Astrocyte (in vitro differentiated cells and primary cell): ENCODE measurements around the gene PRKCD. TPM values are rescaled to one million over a fixed set of nuclear protein-coding genes. Genes with fewer than 3 reads are reported as not detected.
A peak's percentile ranks its signal among the peaks of the same experiment; 100 is the strongest.

Experiments used
- DNase-seq: peaks from one replicate; pipeline ENCODE4 v3.0.0-alpha.2; 2010; ENCODE audit warnings: low read depth
- FAIRE-seq: peaks from 2 replicates; lab custom pipeline; 2011; peaks lifted over from hg19 to GRCh38; lab: Jason Lieb, UNC
- H2AFZ ChIP-seq: 2 replicates; pipeline ENCODE4 v1.6.0; 2012; ENCODE audit warnings: low read depth, low read length, inconsistent platforms
- H3K27ac ChIP-seq: 2 replicates; pipeline ENCODE4 v1.5.1; 2011; ENCODE audit warnings: low read depth, low read length, inconsistent platforms
- H3K27me3 ChIP-seq: 2 replicates; pipeline ENCODE4 v1.6.0; 2011; ENCODE audit warnings: low read length, inconsistent platforms; ENCODE audit not compliant: insufficient read depth
- H3K36me3 ChIP-seq: 2 replicates; pipeline ENCODE4 v1.5.1; 2011; ENCODE audit warnings: low read length, inconsistent platforms; ENCODE audit not compliant: insufficient read depth
- H3K4me1 ChIP-seq: 2 replicates; pipeline ENCODE4 v1.5.1; 2011; ENCODE audit warnings: low read length, inconsistent platforms; ENCODE audit not compliant: insufficient read depth
- H3K4me2 ChIP-seq: 2 replicates; pipeline ENCODE4 v1.6.0; 2012; ENCODE audit warnings: low read length, inconsistent platforms
- H3K4me3 ChIP-seq: 2 replicates; pipeline ENCODE4 v1.5.1; 2011; ENCODE audit warnings: low read depth, mild to moderate bottlenecking, low read length, inconsistent platforms; ENCODE audit not compliant: insufficient read depth
- H3K79me2 ChIP-seq: 2 replicates; pipeline ENCODE4 v1.6.0; 2012; ENCODE audit warnings: mild to moderate bottlenecking, low read length, inconsistent platforms; ENCODE audit not compliant: insufficient read depth
- H3K9ac ChIP-seq: 2 replicates; pipeline ENCODE4 v1.6.0; 2012; ENCODE audit warnings: mild to moderate bottlenecking, low read length, inconsistent platforms
- H3K9me3 ChIP-seq: 2 replicates; pipeline ENCODE4 v1.5.1; 2012; ENCODE audit warnings: low read depth, mild to moderate bottlenecking, low read length, inconsistent platforms; ENCODE audit not compliant: insufficient read depth
- H4K20me1 ChIP-seq: 2 replicates; pipeline ENCODE4 v1.6.0; 2012; ENCODE audit warnings: low read length, inconsistent platforms; ENCODE audit not compliant: insufficient read depth
- H3K27ac Mint-ChIP-seq: one replicate; pipeline ENCODE4 v1.8.0; 2021; ENCODE audit warnings: mild to moderate bottlenecking, mixed read lengths; ENCODE audit not compliant: unreplicated experiment
- H3K27me3 Mint-ChIP-seq: one replicate; pipeline ENCODE4 v1.8.0; 2021; ENCODE audit warnings: low read depth, mixed read lengths; ENCODE audit not compliant: unreplicated experiment
- H3K36me3 Mint-ChIP-seq: one replicate; pipeline ENCODE4 v1.8.0; 2021; ENCODE audit warnings: low read depth, mixed read lengths; ENCODE audit not compliant: unreplicated experiment
- H3K4me1 Mint-ChIP-seq: one replicate; pipeline ENCODE4 v1.8.0; 2021; ENCODE audit warnings: low read depth, mixed read lengths; ENCODE audit not compliant: unreplicated experiment
- H3K4me3 Mint-ChIP-seq: one replicate; pipeline ENCODE4 v1.8.0; 2021; ENCODE audit warnings: mild to moderate bottlenecking, moderate library complexity, mixed read lengths; ENCODE audit not compliant: unreplicated experiment
- H3K9me3 Mint-ChIP-seq: one replicate; pipeline ENCODE4 v1.8.0; 2021; ENCODE audit warnings: mild to moderate bottlenecking, mixed read lengths; ENCODE audit not compliant: unreplicated experiment
- CTCF ChIP-seq: IDR thresholded peaks from 2 replicates; pipeline ENCODE4 v1.5.1; 2011; ENCODE audit warnings: low read depth, mild to moderate bottlenecking, inconsistent platforms, low read length, moderate library complexity; ENCODE audit not compliant: insufficient read depth
- EZH2 ChIP-seq: IDR thresholded peaks from 2 replicates; pipeline ENCODE4 v1.6.1; 2012; ENCODE audit warnings: mild to moderate bottlenecking, low read length, inconsistent platforms; ENCODE audit not compliant: insufficient read depth
- total RNA-seq: library from RNA; stranded (reverse); gene quantifications from 2 replicates; pipeline ENCODE4 v1.2.1, GENCODE V29; 2021

PRKCD gene
- total RNA-seq, 1 donor from 2014 or later = 25.4 TPM

GRCh38 chr3:53164911-53165310 lies 3.9 kb downstream of the PRKCD start:
- no peak for DNase-seq
- H3K4me1 Mint-ChIP-seq = peaks cover 26% of the 10 kb centered on the region
- H4K20me1 ChIP-seq = peaks cover 13% of the 10 kb centered on the region

GRCh38 chr3:53166206-53166605 lies 5.2 kb downstream of the PRKCD start:
- Histone ChIP-seq H3K4me1 (peaks cover 21% of the 10 kb centered on the region), H2AFZ (no peak overlapping the region), H3K27ac (no peak overlapping the region), H3K27me3 (no peaks in the 10 kb centered on the region), H3K9ac (no peak overlapping the region), H3K36me3 (no peaks in the 10 kb centered on the region), H3K79me2 (peaks cover 29% of the 10 kb centered on the region), H3K4me2 (no peak overlapping the region), H4K20me1 (peaks cover 18% of the 10 kb centered on the region), H3K9me3 (no peaks in the 10 kb centered on the region), H3K4me3 (no peak overlapping the region)
- H3K9me3 Mint-ChIP-seq = no peaks in the 10 kb centered on the region
- FAIRE-seq (no peak), DNase-seq (no peak)
- H3K4me3 Mint-ChIP-seq = no peak overlapping the region
- peaks cover 31% of the 10 kb centered on the region for H3K4me1 Mint-ChIP-seq
- TF ChIP-seq CTCF (no peak), EZH2 (no peak)
- no peak overlapping the region for H3K27ac Mint-ChIP-seq
- H3K36me3 Mint-ChIP-seq = peaks cover 2% of the 10 kb centered on the region
- H3K27me3 Mint-ChIP-seq = no peaks in the 10 kb centered on the region

More at GRCh38 chr3:53164911-53165310, 3.9 kb downstream of the PRKCD start:
- peaks cover 5% of the 10 kb centered on the region for H3K27me3 Mint-ChIP-seq
- H3K36me3 Mint-ChIP-seq = peaks cover 2% of the 10 kb centered on the region
- no peaks in the 10 kb centered on the region for H3K9me3 Mint-ChIP-seq
- Histone ChIP-seq H3K27me3 (no peaks in the 10 kb centered on the region), H3K27ac (no peak overlapping the region), H3K4me2 (no peak overlapping the region), H3K36me3 (no peaks in the 10 kb centered on the region), H3K9ac (no peak overlapping the region), H3K79me2 (peaks cover 29% of the 10 kb centered on the region), H2AFZ (no peak overlapping the region), H3K4me1 (peaks cover 27% of the 10 kb centered on the region), H3K9me3 (no peaks in the 10 kb centered on the region), H3K4me3 (no peak overlapping the region)
- TF ChIP-seq CTCF = no peak
- no peak for TF ChIP-seq EZH2
- no peak overlapping the region for H3K4me3 Mint-ChIP-seq
- FAIRE-seq = no peak
- no peak overlapping the region for H3K27ac Mint-ChIP-seq

- peaks cover 23% of the 10 kb centered on the region for H4K20me1 ChIP-seq
Observed at GRCh38 chr3:53166781-53167291, 5.8 kb downstream of the PRKCD start.

More at GRCh38 chr3:53166781-53167291, 5.8 kb downstream of the PRKCD start:
- TF ChIP-seq EZH2 (no peak), CTCF (no peak)
- no peaks in the 10 kb centered on the region for H3K9me3 ChIP-seq
- peak overlapping the region; percentile 69 for H3K4me2 ChIP-seq
- peak overlapping the region; percentile 44 for H3K27ac ChIP-seq
- no peaks in the 10 kb centered on the region for H3K36me3 ChIP-seq
- Mint-ChIP-seq H3K9me3 (no peaks in the 10 kb centered on the region), H3K4me1 (peaks cover 35% of the 10 kb centered on the region), H3K27me3 (no peaks in the 10 kb centered on the region), H3K4me3 (no peak overlapping the region), H3K36me3 (peaks cover 5% of the 10 kb centered on the region), H3K27ac (no peak overlapping the region)
- H2AFZ ChIP-seq = peak overlapping the region; percentile 78
- no peaks in the 10 kb centered on the region for H3K27me3 ChIP-seq
- no peak overlapping the region for H3K9ac ChIP-seq
- no peak for FAIRE-seq
- peak; percentile 60 for DNase-seq
- H3K4me1 ChIP-seq = peaks cover 21% of the 10 kb centered on the region
- H3K4me3 ChIP-seq = no peak overlapping the region
- H3K79me2 ChIP-seq = peaks cover 29% of the 10 kb centered on the region
